B cell (primary cell): ENCODE data around the gene STX5. TPM values are rescaled to one million over a fixed set of nuclear protein-coding genes. Genes with fewer than 3 reads are reported as not detected.

Experiments
- ATAC-seq: fragments of 200-7000 bp; cut with Tn5 transposase; one replicate; pipeline ENCODE4 v1.10.0; 2021; ENCODE audit warnings: low read depth, mild to moderate bottlenecking, moderate number of reproducible peaks, moderate library complexity
- CTCF ChIA-PET: fragments of 350-600 bp; sonication (Branson Sonifier 250); formaldehyde crosslinking; loops from one replicate; lab custom pipeline; 2021; ENCODE audit warnings: antibody characterized with exemption, inconsistent platforms; lab: Charles Lee
- POLR2A ChIA-PET: fragments of 350-600 bp; sonication (Branson Sonifier 250); formaldehyde crosslinking; loops from one replicate; lab custom pipeline; 2021; ENCODE audit warnings: antibody characterized with exemption; lab: Charles Lee
- DNase-seq: peaks from one replicate; pipeline ENCODE4 v3.0.0; 2013
- H2AFZ ChIP-seq: 2 replicates; pipeline ENCODE4 v1.6.1; 2012; ENCODE audit warnings: mild to moderate bottlenecking, low read depth, low read length; ENCODE audit not compliant: insufficient read depth, poor library complexity, severe bottlenecking
- H3K27ac ChIP-seq, 2 donors: 1 replicate in 1 of 2; 2 replicates in 1 of 2; pipeline ENCODE4 v1.5.1; 2012 to 2013; ENCODE audit warnings: low read length in 2 of 2, mild to moderate bottlenecking in 2 of 2, moderate library complexity in 1 of 2
- H3K27me3 ChIP-seq, 4 experiments: fragments of 200-600 bp in 1 of 4; sonication (generic) in 1 of 4; replicated peaks in 1 of 4; 1 replicate in 2 of 4; 2 replicates in 2 of 4; pipeline versions ENCODE4 v1.6.1 to v1.7.0; 2013 to 2016; ENCODE audit warnings: low read length in 3 of 4, mild to moderate bottlenecking in 2 of 4, mixed read lengths in 1 of 4, moderate library complexity in 1 of 4; ENCODE audit not compliant: insufficient read depth in 4 of 4, control insufficient read depth in 3 of 4; ENCODE audit errors: control extremely low read depth in 1 of 4
- H3K36me3 ChIP-seq, 2 experiments: replicated peaks in 1 of 2; 1 replicate in 1 of 2; 2 replicates in 1 of 2; pipeline versions ENCODE4 v1.6.1 to v1.7.1; 2013; ENCODE audit warnings: low read length in 1 of 2; ENCODE audit not compliant: insufficient read depth in 2 of 2, control insufficient read depth in 1 of 2; ENCODE audit errors: control extremely low read depth in 1 of 2, extremely low read depth in 1 of 2
- H3K4me1 ChIP-seq, 2 donors: fragments of 200-600 bp in 1 of 2; sonication (generic) in 1 of 2; 1 replicate in 1 of 2; 2 replicates in 1 of 2; pipeline versions ENCODE4 v1.5.1 to v1.6.1; 2013 to 2017; ENCODE audit warnings: low read length in 2 of 2; ENCODE audit not compliant: control insufficient read depth in 2 of 2, insufficient read depth in 2 of 2
- H3K4me2 ChIP-seq: replicated peaks from 2 replicates; pipeline ENCODE3; 2012; ENCODE audit warnings: mild to moderate bottlenecking, low read depth, low read length; ENCODE audit not compliant: poor library complexity, severe bottlenecking
- H3K4me3 ChIP-seq, 5 experiments: fragments of 200-600 bp in 1 of 5; sonication (generic) in 1 of 5; 1 replicate in 3 of 5; 2 replicates in 2 of 5; pipeline versions ENCODE4 v1.5.1 to v1.7.0; 2011 to 2016; ENCODE audit warnings: low read length in 4 of 5, mild to moderate bottlenecking in 4 of 5, low read depth in 2 of 5, control low read depth in 1 of 5, moderate library complexity in 1 of 5; ENCODE audit not compliant: insufficient read depth in 1 of 5; ENCODE audit errors: control extremely low read depth in 1 of 5, extremely low read depth in 1 of 5
- H3K79me2 ChIP-seq: fragments of 200-600 bp; sonication (generic); one replicate; pipeline ENCODE4 v1.6.0; 2016; ENCODE audit warnings: low read length; ENCODE audit not compliant: control insufficient read depth, insufficient read depth
- H3K9ac ChIP-seq: fragments of 200-600 bp; sonication (generic); 2 replicates; pipeline ENCODE4 v1.6.1; 2017; ENCODE audit warnings: mild to moderate bottlenecking, low read length, moderate library complexity
- H3K9me3 ChIP-seq, 3 donors: one replicate each; pipeline versions ENCODE4 v1.6.1 to v1.7.1; 2013; ENCODE audit warnings: low read length in 2 of 3; ENCODE audit not compliant: control insufficient read depth in 2 of 3, insufficient read depth in 1 of 3; ENCODE audit errors: control extremely low read depth in 1 of 3
- H4K20me1 ChIP-seq: 2 replicates; pipeline ENCODE4 v1.6.0; 2012; ENCODE audit warnings: mild to moderate bottlenecking, low read length; ENCODE audit not compliant: insufficient read depth, control insufficient read depth, poor library complexity, severe bottlenecking
- H3K27ac Mint-ChIP-seq: one replicate; pipeline ENCODE4 v1.8.0; 2021; ENCODE audit warnings: mixed read lengths
- H3K27me3 Mint-ChIP-seq: one replicate; pipeline ENCODE4 v1.8.0; 2021; ENCODE audit warnings: mixed read lengths
- H3K4me1 Mint-ChIP-seq: one replicate; pipeline ENCODE4 v1.8.0; 2021; ENCODE audit warnings: mixed read lengths
- H3K4me3 Mint-ChIP-seq: one replicate; pipeline ENCODE4 v1.8.0; 2021; ENCODE audit warnings: mixed read lengths
- H3K9me3 Mint-ChIP-seq: one replicate; pipeline ENCODE4 v1.8.0; 2022; ENCODE audit warnings: mixed read lengths; ENCODE audit not compliant: insufficient read depth
- EZH2 ChIP-seq: IDR thresholded peaks from 2 replicates; pipeline ENCODE4 v1.6.1; 2012; ENCODE audit warnings: borderline replicate concordance, low read depth, mild to moderate bottlenecking, moderate library complexity, low read length; ENCODE audit not compliant: insufficient read depth, poor library complexity, severe bottlenecking
- WGBS: methylation state at CpG from one replicate; pipeline ENCODE4 v1.1.5; 2013; ENCODE audit warnings: missing lambda C conversion rate; ENCODE audit not compliant: insufficient coverage; 5-methylcytosine and 5-hydroxymethylcytosine counted together
- intact Hi-C: fragments of 100-400 bp; cut with micrococcal nuclease; formaldehyde crosslinking; loops from one replicate; pipeline ENCODE4 v1.10.0; 2022
- polyA plus RNA-seq: library from polyadenylated mRNA; depleted of rRNA; stranded (reverse); fragments of >200 nt; gene quantifications from 2 replicates; pipeline ENCODE4 v1.2.3, GENCODE V29; 2012
- total RNA-seq, 2 donors: library from RNA; stranded (reverse); fragments of 120-200 nt in 1 of 2; gene quantifications; 1 replicate in 1 of 2; 2 replicates in 1 of 2; pipeline versions ENCODE4 v1.2.3 to v1.2.4, GENCODE V29; 2013 to 2022
- TF ChIP-seq, protein P1 (sequence below): fragments of 200-600 bp; IDR thresholded peaks from one replicate; pipeline ENCODE4 v1.8.0; 2022; ENCODE audit warnings: antibody characterized with exemption, mild to moderate bottlenecking

STX5 gene
- total and polyA plus RNA-seq, 2 donors (not counting 1 experiment from before 2014, with no cell fraction given), result 41.0 to 99.1 TPM

DNA sequence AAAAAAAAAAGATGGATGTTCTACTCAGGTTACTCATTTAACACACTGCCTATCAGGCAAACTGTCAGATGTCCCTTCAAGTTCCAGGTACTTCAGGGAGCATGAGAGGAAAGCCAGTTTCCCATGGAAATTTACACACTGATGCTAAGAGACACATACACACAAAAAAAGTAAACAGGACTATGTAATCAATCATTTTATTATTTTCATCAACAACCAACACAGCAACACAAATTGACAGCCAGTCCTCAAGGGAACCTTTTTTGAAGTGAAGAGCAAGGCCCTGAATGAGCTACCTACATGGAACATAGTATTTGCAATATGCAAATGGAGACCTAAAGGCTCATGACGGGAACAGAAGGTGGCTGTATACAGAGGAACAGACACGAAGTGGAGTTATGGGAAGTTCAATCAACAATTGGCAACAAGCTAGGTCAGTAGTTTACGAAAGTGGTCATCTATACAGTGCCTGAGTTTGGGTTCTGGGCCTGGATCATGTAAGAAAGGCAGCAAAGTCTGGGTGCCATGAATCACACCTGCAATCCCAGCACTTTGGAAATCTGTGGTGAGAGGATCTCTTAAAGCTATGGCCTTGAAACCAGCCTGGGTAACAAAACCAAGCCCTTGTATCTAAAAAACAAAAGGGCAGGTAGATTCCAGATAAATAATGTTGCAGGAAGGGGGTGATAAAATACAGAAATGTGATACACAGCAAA lies 20.1 kb upstream of the STX5 start:
- peak; percentile 40 for DNase-seq
- H3K4me1 Mint-ChIP-seq, result peaks cover 52% of the 10 kb centered on the region
- 62% methylated on average over 3 of the region's 3 CpGs for WGBS
- H3K9ac ChIP-seq, result no peak overlapping the region
- H3K27me3 Mint-ChIP-seq, result no peaks in the 10 kb centered on the region
- H3K4me2 ChIP-seq, result no peak overlapping the region
- no peak overlapping the region for H2AFZ ChIP-seq
- H3K9me3 ChIP-seq, result no peaks in the 10 kb centered on the region
- no peak overlapping the region for H3K4me3 ChIP-seq
- no peak for TF ChIP-seq EZH2
- TF ChIP-seq, protein P1, sequence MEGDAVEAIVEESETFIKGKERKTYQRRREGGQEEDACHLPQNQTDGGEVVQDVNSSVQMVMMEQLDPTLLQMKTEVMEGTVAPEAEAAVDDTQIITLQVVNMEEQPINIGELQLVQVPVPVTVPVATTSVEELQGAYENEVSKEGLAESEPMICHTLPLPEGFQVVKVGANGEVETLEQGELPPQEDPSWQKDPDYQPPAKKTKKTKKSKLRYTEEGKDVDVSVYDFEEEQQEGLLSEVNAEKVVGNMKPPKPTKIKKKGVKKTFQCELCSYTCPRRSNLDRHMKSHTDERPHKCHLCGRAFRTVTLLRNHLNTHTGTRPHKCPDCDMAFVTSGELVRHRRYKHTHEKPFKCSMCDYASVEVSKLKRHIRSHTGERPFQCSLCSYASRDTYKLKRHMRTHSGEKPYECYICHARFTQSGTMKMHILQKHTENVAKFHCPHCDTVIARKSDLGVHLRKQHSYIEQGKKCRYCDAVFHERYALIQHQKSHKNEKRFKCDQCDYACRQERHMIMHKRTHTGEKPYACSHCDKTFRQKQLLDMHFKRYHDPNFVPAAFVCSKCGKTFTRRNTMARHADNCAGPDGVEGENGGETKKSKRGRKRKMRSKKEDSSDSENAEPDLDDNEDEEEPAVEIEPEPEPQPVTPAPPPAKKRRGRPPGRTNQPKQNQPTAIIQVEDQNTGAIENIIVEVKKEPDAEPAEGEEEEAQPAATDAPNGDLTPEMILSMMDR, result no peak
- H3K27ac ChIP-seq, result peak overlapping the region in 1 of 2 donors; percentile 9
- no peak for ATAC-seq
- H3K36me3 ChIP-seq, result peaks cover 17 to 39% of the 10 kb centered on the region in 2 experiments
- H3K4me3 Mint-ChIP-seq, result peak overlapping the region; percentile 38
- peaks cover 43% of the 10 kb centered on the region for H3K79me2 ChIP-seq
- ChIA-PET POLR2A (interaction anchor here (1.0 to 3.5 kb wide), 7 partner anchors 9 to 230 kb away, joined by 3 to 24 read pairs (median 4); partner anchors contain the start of genes B3GAT3, C11orf98, CSKMT and STX5), CTCF (interaction anchor here (1.1 to 1.9 kb wide), 3 partner anchors 9 to 62 kb away, joined by 4 to 7 read pairs (median 5); no protein-coding TSS in a partner anchor)
- H3K4me1 ChIP-seq, result peaks cover 39 to 49% of the 10 kb centered on the region in 2 donors
- peaks cover 26% of the 10 kb centered on the region for H4K20me1 ChIP-seq
- intact Hi-C loops, result no loop called here
- peak overlapping the region; percentile 70 for H3K27ac Mint-ChIP-seq
- no peaks in the 10 kb centered on the region for H3K27me3 ChIP-seq
- no peaks in the 10 kb centered on the region for H3K9me3 Mint-ChIP-seq
